Kidney (tissue), 22 donors: Measurements from ENCODE around the gene GMPR2. TPM values are rescaled to one million over a fixed set of nuclear protein-coding genes. Genes with fewer than 3 reads are reported as not detected.
A peak's percentile ranks its signal among the peaks of the same experiment; 100 is the strongest.

Source experiments
- DNase-seq, 5 donors: peaks; one replicate each; pipeline ENCODE4 v3.0.0-alpha.2; 2013 to 2020
- FAIRE-seq: peaks from 2 replicates; lab custom pipeline; 2012; peaks lifted over from hg19 to GRCh38; lab: Jason Lieb, UNC
- H3K27ac ChIP-seq, 2 donors: one replicate each; pipeline ENCODE4 v1.7.0; 2013; ENCODE audit warnings: low read depth in 2 of 2, low read length in 2 of 2, inconsistent platforms in 1 of 2
- H3K27me3 ChIP-seq: one replicate; pipeline ENCODE4 v1.7.1; 2013; ENCODE audit warnings: low read length, inconsistent platforms; ENCODE audit not compliant: control insufficient read depth, insufficient read depth
- H3K36me3 ChIP-seq, 3 donors: one replicate each; pipeline versions ENCODE4 v1.7.0 to v1.7.1; 2013; ENCODE audit warnings: low read length in 3 of 3, control low read depth in 1 of 3, inconsistent platforms in 1 of 3; ENCODE audit not compliant: insufficient read depth in 3 of 3, control insufficient read depth in 2 of 3
- H3K4me1 ChIP-seq, 3 donors: one replicate each; pipeline versions ENCODE4 v1.7.0 to v1.7.1; 2013; ENCODE audit warnings: low read length in 3 of 3, inconsistent platforms in 1 of 3, low read depth in 1 of 3; ENCODE audit not compliant: control insufficient read depth in 2 of 3, insufficient read depth in 2 of 3
- H3K4me3 ChIP-seq, 3 donors: one replicate each; pipeline versions ENCODE4 v1.7.0 to v1.8.1; 2013; ENCODE audit warnings: low read length in 3 of 3, control low read depth in 1 of 3, inconsistent platforms in 1 of 3
- H3K9ac ChIP-seq, 3 donors: one replicate each; pipeline versions ENCODE4 v1.7.0 to v1.7.1; 2013; ENCODE audit warnings: low read length in 3 of 3, control low read depth in 1 of 3, inconsistent platforms in 1 of 3
- H3K9me3 ChIP-seq, 3 donors: one replicate each; pipeline versions ENCODE4 v1.7.0 to v1.7.1; 2013; ENCODE audit warnings: low read length in 3 of 3, control low read depth in 1 of 3, inconsistent platforms in 1 of 3; ENCODE audit not compliant: control insufficient read depth in 2 of 3, insufficient read depth in 1 of 3
- CTCF ChIP-seq: IDR thresholded peaks from 3 replicates; pipeline ENCODE4 v1.5.1; 2012; ENCODE audit warnings: mild to moderate bottlenecking, moderate library complexity, borderline replicate concordance; ENCODE audit not compliant: insufficient read depth; ENCODE audit errors: extremely low read depth
- intact Hi-C: fragments of 100-400 bp; cut with DNase I; formaldehyde crosslinking; loops from one replicate; pipeline ENCODE4 v1.11.1; 2022
- long read RNA-seq, 10 donors: library from polyadenylated mRNA in 1 of 10; unstranded in 1 of 10; transcript quantifications; one replicate each; pipeline ENCODE4 v2.0.0 and lab custom pipeline, GENCODE V29; 2021 to 2026
- polyA plus RNA-seq: library from polyadenylated mRNA; stranded (reverse); fragments of 350-450 nt; fragmentation: Illumina TruSeq; extraction: RNeasy Lipid Tissue Mini Kit (QIAGEN cat#74804); gene quantifications from one replicate; pipeline ENCODE4 v1.2.3, GENCODE V29; 2014; ENCODE audit warnings: low read depth, low replicate concordance; ENCODE audit not compliant: insufficient read depth
- total RNA-seq: library from RNA; stranded (reverse); fragmentation: NEBNext Ultra II Directional; extraction: Animal tissue kit (Norgen Biotek cat#: 25700); gene quantifications from one replicate; pipeline ENCODE4 v1.2.1, GENCODE V29; 2021
- donor health status: control.
- donor health status: control.
- donor health status: control.
- donor health status: control.
- donor health status: control.
- donor health status: DM: yes; HTN: yes; CAD: no.
- donor health status: Normal renal cell carcinoma (clear cell type).

The GMPR2 gene
- 75.0 TPM for total RNA-seq
- 92.5 TPM for polyA plus RNA-seq
- long read RNA-seq, donor 1, transcript GMPR2-203 (10 exons, 1,652 nt), result minor isoform, 5 of 30 reads
- long read RNA-seq, donor 1, transcript GMPR2-207 (2 exons, 469 nt), result major isoform, 10 of 30 reads
- long read RNA-seq, donor 1, partial matches to known transcripts, result 7 of 30 reads
- long read RNA-seq, donor 1, other reads (novel, unspliced or antisense), result 0 of 30 reads
- long read RNA-seq, donor 2, transcript GMPR2-203 (10 exons, 1,652 nt), result minor isoform, 6 of 30 reads
- long read RNA-seq, donor 2, transcript GMPR2-207 (2 exons, 469 nt), result major isoform, 17 of 30 reads
- long read RNA-seq, donor 2, partial matches to known transcripts, result 0 of 30 reads
- long read RNA-seq, donor 2, other reads (novel, unspliced or antisense), result 0 of 30 reads
- long read RNA-seq, donor 3, transcript GMPR2-207 (2 exons, 469 nt), result major isoform, 41 of 63 reads
- long read RNA-seq, donor 3, transcript GMPR2-203 (10 exons, 1,652 nt), result minor isoform, 6 of 63 reads
- long read RNA-seq, donor 3, transcript GMPR2-204 (9 exons, 1,864 nt), result minor isoform, 7 of 63 reads
- long read RNA-seq, donor 3, transcript GMPR2-223 (10 exons, 1,893 nt), result minor isoform, 5 of 63 reads
- long read RNA-seq, donor 3, partial matches to known transcripts, result 0 of 63 reads
- long read RNA-seq, donor 3, other reads (novel, unspliced or antisense), result 0 of 63 reads
- long read RNA-seq, donor 4, partial matches to known transcripts, result 0 of 17 reads
- long read RNA-seq, donor 4, other reads (novel, unspliced or antisense), result 0 of 17 reads
- long read RNA-seq, donor 5, partial matches to known transcripts, result 0 of 4 reads
- long read RNA-seq, donor 5, other reads (novel, unspliced or antisense), result 0 of 4 reads
- long read RNA-seq, donor 6, transcript GMPR2-223 (10 exons, 1,893 nt), result minor isoform, 7 of 76 reads
- long read RNA-seq, donor 6, transcript GMPR2-203 (10 exons, 1,652 nt), result minor isoform, 11 of 76 reads
- long read RNA-seq, donor 6, transcript GMPR2-207 (2 exons, 469 nt), result major isoform, 44 of 76 reads
- long read RNA-seq, donor 6, transcript GMPR2-204 (9 exons, 1,864 nt), result minor isoform, 7 of 76 reads
- long read RNA-seq, donor 6, partial matches to known transcripts, result 0 of 76 reads
- long read RNA-seq, donor 6, other reads (novel, unspliced or antisense), result 0 of 76 reads
- long read RNA-seq, donor 7, transcript GMPR2-202 (10 exons, 1,972 nt), result minor isoform, 11 of 74 reads
- long read RNA-seq, donor 7, transcript GMPR2-203 (10 exons, 1,652 nt), result major isoform, 22 of 74 reads
- long read RNA-seq, donor 7, transcript GMPR2-223 (10 exons, 1,893 nt), result minor isoform, 19 of 74 reads
- long read RNA-seq, donor 7, transcript GMPR2-204 (9 exons, 1,864 nt), result minor isoform, 6 of 74 reads
- long read RNA-seq, donor 7, partial matches to known transcripts, result 6 of 74 reads
- long read RNA-seq, donor 7, other reads (novel, unspliced or antisense), result 10 of 74 reads
- long read RNA-seq, donor 8, transcript GMPR2-204 (9 exons, 1,864 nt), result minor isoform, 5 of 50 reads
- long read RNA-seq, donor 8, transcript GMPR2-207 (2 exons, 469 nt), result major isoform, 9 of 50 reads
- long read RNA-seq, donor 8, partial matches to known transcripts, result 16 of 50 reads
- long read RNA-seq, donor 8, other reads (novel, unspliced or antisense), result 15 of 50 reads
- long read RNA-seq, donor 9, partial matches to known transcripts, result 0 of 8 reads
- long read RNA-seq, donor 9, other reads (novel, unspliced or antisense), result 0 of 8 reads
- long read RNA-seq, donor 10, transcript GMPR2-203 (10 exons, 1,652 nt), result minor isoform, 11 of 56 reads
- long read RNA-seq, donor 10, transcript GMPR2-207 (2 exons, 469 nt), result major isoform, 20 of 56 reads
- long read RNA-seq, donor 10, partial matches to known transcripts, result 13 of 56 reads
- long read RNA-seq, donor 10, other reads (novel, unspliced or antisense), result 0 of 56 reads

- TF ChIP-seq CTCF, result no peak
- Histone ChIP-seq H3K27ac (peak within 1 kb of the TSS; percentile 89 to 94), H3K9me3 (no peaks in the 10 kb centered on the region), H3K4me3 (peak within 1 kb of the TSS; percentile 86 to 96 (median 96)), H3K4me1 (peaks cover 0 to 25% (median 13%) of the 10 kb centered on the region in 3 donors), H3K9ac (peak within 1 kb of the TSS; percentile 92 to 96 (median 94)), H3K27me3 (no peaks in the 10 kb centered on the region), H3K36me3 (peaks cover 8 to 19% (median 16%) of the 10 kb centered on the region in 3 donors)
- DNase-seq, result no peak
- intact Hi-C loops, result no loop called here
- no peak for FAIRE-seq
Measured at GRCh38 chr14:24232645-24233537, at the start of gene GMPR2. Gene GMPR2 (plus strand): TSS chr14:24232929. CDS start chr14:24233254, 325 bp downstream.

DNA sequence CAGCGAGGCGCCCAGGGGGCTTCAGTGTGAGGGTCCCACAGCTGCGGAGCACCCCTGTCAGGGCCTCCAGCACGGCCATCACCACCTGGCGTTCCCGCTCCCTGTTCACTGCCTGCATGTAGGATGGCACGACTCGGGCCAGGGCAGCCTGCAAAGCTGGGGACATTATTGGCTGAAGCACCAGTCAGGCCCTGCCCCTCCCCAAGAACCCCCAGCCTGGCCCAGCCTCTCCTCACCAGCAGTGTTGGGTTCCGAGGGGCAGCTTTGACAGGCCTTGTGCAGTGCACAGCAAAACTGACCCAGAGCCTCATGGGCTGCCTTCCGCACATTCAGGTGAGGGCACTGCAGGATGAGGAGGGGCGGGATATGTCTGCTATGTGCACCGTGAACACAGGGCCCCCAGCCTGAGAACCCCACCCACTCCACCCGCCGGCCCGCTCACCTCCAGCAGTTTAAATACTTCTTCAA is 49.7 kb upstream of the GMPR2 start:
- intact Hi-C loops, result no loop called here
- FAIRE-seq (no peak), DNase-seq (no peak)
- no peak overlapping the region for H3K27ac ChIP-seq
- no peak overlapping the region for H3K9ac ChIP-seq
- H3K9me3 ChIP-seq, result no peaks in the 10 kb centered on the region
- no peak overlapping the region for H3K4me3 ChIP-seq
- peaks cover 0 to 26% (median 22%) of the 10 kb centered on the region in 3 donors for H3K4me1 ChIP-seq
- H3K27me3 ChIP-seq, result no peaks in the 10 kb centered on the region
- no peak for TF ChIP-seq CTCF
- peaks cover 0 to 45% (median 27%) of the 10 kb centered on the region in 3 donors for H3K36me3 ChIP-seq
